PC-9 (cell line): ENCODE measurements around the gene KCNC3. TPM values are rescaled to one million over a fixed set of nuclear protein-coding genes. Genes with fewer than 3 reads are reported as not detected.

Experiments used
- BruUV-seq: library from RNA; stranded (reverse); fragments of 400-500 nt; replicated peaks from 2 replicates; lab custom pipeline; 2021; lab: Mats Ljungman, UMichigan
- CTCF ChIA-PET: fragments of 300-600 bp; sonication (Branson Sonifier 250); formaldehyde crosslinking; loops from one replicate; lab custom pipeline; 2022; ENCODE audit warnings: antibody characterized with exemption; lab: Charles Lee
- POLR2A ChIA-PET: fragments of 300-600 bp; sonication (Branson Sonifier 250); formaldehyde crosslinking; loops from one replicate; lab custom pipeline; 2022; ENCODE audit warnings: antibody characterized with exemption; ENCODE audit not compliant: unreplicated experiment; lab: Charles Lee
- DNase-seq, 2 experiments: peaks; one replicate each; pipeline versions ENCODE4 v3.0.0 to v3.0.0-alpha.2; 2015 to 2022; ENCODE audit warnings: mixed read lengths in 1 of 2
- H2AFZ ChIP-seq: fragments of 200-600 bp; sonication (generic); 2 replicates; pipeline ENCODE4 v1.8.1; 2017; ENCODE audit warnings: antibody characterized with exemption
- H3F3A ChIP-seq: fragments of 200-600 bp; sonication (generic); 2 replicates; pipeline ENCODE4 v1.8.1; 2017; ENCODE audit warnings: antibody characterized with exemption, mild to moderate bottlenecking, low read depth; ENCODE audit not compliant: insufficient read depth
- H3K27ac ChIP-seq: fragments of 200-600 bp; sonication (generic); 2 replicates; pipeline ENCODE4 v1.6.1; 2016; ENCODE audit warnings: mixed run types
- H3K27me3 ChIP-seq: fragments of 200-600 bp; sonication (generic); 2 replicates; pipeline ENCODE4 v1.6.1; 2016; ENCODE audit warnings: low read depth, mixed run types; ENCODE audit not compliant: insufficient read depth
- H3K36me3 ChIP-seq: fragments of 200-600 bp; sonication (generic); 2 replicates; pipeline ENCODE4 v1.6.1; 2016; ENCODE audit warnings: low read depth, mixed run types
- H3K4me1 ChIP-seq: fragments of 200-600 bp; sonication (generic); replicated peaks from 2 replicates; pipeline ENCODE4 v1.6.1; 2016; ENCODE audit warnings: mixed run types; ENCODE audit not compliant: insufficient read depth
- H3K4me2 ChIP-seq: fragments of 200-600 bp; sonication (generic); 2 replicates; pipeline ENCODE4 v1.6.1; 2017; ENCODE audit warnings: mixed run types
- H3K4me3 ChIP-seq: fragments of 200-600 bp; sonication (generic); 2 replicates; pipeline ENCODE4 v1.6.1; 2016; ENCODE audit warnings: mixed run types
- H3K79me2 ChIP-seq: fragments of 200-600 bp; sonication (generic); 2 replicates; pipeline ENCODE4 v1.6.1; 2017; ENCODE audit warnings: low read depth, mixed run types
- H3K9me2 ChIP-seq: fragments of 200-600 bp; sonication (generic); 2 replicates; pipeline ENCODE4 v1.8.1; 2017; ENCODE audit warnings: mild to moderate bottlenecking; ENCODE audit not compliant: insufficient read depth
- H3K9me3 ChIP-seq: fragments of 200-600 bp; sonication (generic); 2 replicates; pipeline ENCODE4 v1.8.1; 2016; ENCODE audit warnings: low read depth; ENCODE audit not compliant: insufficient read depth
- H4K20me1 ChIP-seq: fragments of 200-600 bp; sonication (generic); 2 replicates; pipeline ENCODE4 v1.8.1; 2017; ENCODE audit not compliant: insufficient read depth
- EZH2 ChIP-seq: fragments of 200-600 bp; sonication (generic); IDR thresholded peaks from 2 replicates; pipeline ENCODE4 v1.8.0; 2017; ENCODE audit warnings: antibody characterized with exemption, low read depth
- intact Hi-C: fragments of 100-400 bp; cut with micrococcal nuclease; formaldehyde crosslinking; loops from one replicate; pipeline ENCODE4 v1.10.0; 2022; ENCODE audit not compliant: unreplicated experiment
- total RNA-seq: library from RNA; stranded (reverse); gene quantifications from 2 replicates; pipeline ENCODE4 v1.2.3, GENCODE V29; 2021
- TF ChIP-seq, protein P1 (sequence below): fragments of 200-600 bp; sonication (generic); conservative IDR thresholded peaks from 2 replicates; pipeline ENCODE4 v1.6.1; 2017; ENCODE audit warnings: mixed run types, antibody characterized with exemption, mild to moderate bottlenecking, moderate library complexity

The KCNC3 gene
- total RNA-seq, 1 experiment from 2014 or later: 9.0 TPM

DNA sequence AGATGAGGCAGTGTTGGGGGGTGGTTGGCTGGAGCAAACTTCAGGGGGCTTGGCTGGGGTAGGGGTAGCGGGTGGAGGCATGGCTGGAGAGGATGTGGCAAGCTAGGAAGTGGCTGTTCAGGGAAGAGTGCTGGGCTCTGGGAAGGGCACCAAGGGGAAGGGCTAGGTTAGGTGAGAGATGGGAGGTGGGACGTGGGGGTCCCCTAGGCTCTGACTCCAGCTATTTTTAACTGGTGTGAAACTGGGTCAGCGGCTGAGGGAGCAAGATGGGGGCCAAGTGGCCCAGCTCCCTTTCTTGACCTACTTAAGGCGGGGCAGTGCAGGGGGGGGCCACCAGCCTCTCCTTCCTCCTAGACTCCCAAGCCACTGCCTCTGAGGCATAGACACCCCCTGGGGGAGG lies 7.3 kb downstream of the KCNC3 start:
- intact Hi-C loops: no loop called here
- no peak for DNase-seq
- no peak for TF ChIP-seq EZH2
- TF ChIP-seq, protein P1, sequence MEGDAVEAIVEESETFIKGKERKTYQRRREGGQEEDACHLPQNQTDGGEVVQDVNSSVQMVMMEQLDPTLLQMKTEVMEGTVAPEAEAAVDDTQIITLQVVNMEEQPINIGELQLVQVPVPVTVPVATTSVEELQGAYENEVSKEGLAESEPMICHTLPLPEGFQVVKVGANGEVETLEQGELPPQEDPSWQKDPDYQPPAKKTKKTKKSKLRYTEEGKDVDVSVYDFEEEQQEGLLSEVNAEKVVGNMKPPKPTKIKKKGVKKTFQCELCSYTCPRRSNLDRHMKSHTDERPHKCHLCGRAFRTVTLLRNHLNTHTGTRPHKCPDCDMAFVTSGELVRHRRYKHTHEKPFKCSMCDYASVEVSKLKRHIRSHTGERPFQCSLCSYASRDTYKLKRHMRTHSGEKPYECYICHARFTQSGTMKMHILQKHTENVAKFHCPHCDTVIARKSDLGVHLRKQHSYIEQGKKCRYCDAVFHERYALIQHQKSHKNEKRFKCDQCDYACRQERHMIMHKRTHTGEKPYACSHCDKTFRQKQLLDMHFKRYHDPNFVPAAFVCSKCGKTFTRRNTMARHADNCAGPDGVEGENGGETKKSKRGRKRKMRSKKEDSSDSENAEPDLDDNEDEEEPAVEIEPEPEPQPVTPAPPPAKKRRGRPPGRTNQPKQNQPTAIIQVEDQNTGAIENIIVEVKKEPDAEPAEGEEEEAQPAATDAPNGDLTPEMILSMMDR: no peak
- no peaks in the 10 kb centered on the region for H3K79me2 ChIP-seq
- POLR2A ChIA-PET: interaction anchor here (0.6 kb wide), 1 partner anchor 11 kb away, joined by 7 read pairs; no protein-coding TSS in a partner anchor
- peaks cover 18% of the 10 kb centered on the region for H4K20me1 ChIP-seq
- no TSS peak for BruUV-seq
- H3K9me2 ChIP-seq: no peaks in the 10 kb centered on the region
- no peak overlapping the region for H3K27ac ChIP-seq
- no peak overlapping the region for H3K4me2 ChIP-seq
- no peak overlapping the region for H2AFZ ChIP-seq
- H3K4me3 ChIP-seq: no peak overlapping the region
- no peaks in the 10 kb centered on the region for H3K9me3 ChIP-seq
- no peaks in the 10 kb centered on the region for H3K4me1 ChIP-seq
- peaks cover 27% of the 10 kb centered on the region for H3K27me3 ChIP-seq
- no peaks in the 10 kb centered on the region for H3K36me3 ChIP-seq
- CTCF ChIA-PET: no interaction called here
- H3F3A ChIP-seq: peaks cover 17% of the 10 kb centered on the region; the same call in 1 of the 2 replicates

DNA sequence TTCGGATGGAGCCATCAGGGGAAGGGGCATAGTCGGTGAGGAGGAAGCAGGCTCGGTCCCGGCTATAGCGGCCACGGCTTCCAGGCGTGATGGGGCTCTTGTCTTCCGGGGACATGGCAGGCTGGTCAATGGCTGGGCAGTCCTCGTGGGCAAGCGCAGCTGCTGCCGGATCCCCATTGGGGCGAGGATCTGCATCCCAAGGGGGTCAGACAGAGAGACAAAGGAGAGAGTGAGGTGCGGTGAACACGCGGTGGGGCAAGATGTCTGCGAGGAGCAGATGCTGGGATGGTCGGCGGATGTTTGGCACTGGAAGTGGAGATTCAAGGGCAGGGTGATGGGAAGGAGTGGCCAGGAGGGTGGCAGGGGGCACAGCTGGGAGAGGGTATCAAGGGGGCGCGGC lies 8.6 kb downstream of the KCNC3 start:
- Histone ChIP-seq H2AFZ (no peak overlapping the region), H3K9me2 (no peaks in the 10 kb centered on the region), H3K4me2 (no peak overlapping the region), H3F3A (peaks cover 8% of the 10 kb centered on the region; the same call in 1 of the 2 replicates), H3K36me3 (no peaks in the 10 kb centered on the region), H3K9me3 (no peaks in the 10 kb centered on the region), H3K27ac (no peak overlapping the region), H3K4me3 (no peak overlapping the region), H3K4me1 (no peaks in the 10 kb centered on the region), H3K27me3 (peaks cover 27% of the 10 kb centered on the region), H4K20me1 (peaks cover 11% of the 10 kb centered on the region), H3K79me2 (no peaks in the 10 kb centered on the region)
- DNase-seq: no peak
- intact Hi-C loops: no loop called here
- BruUV-seq: no TSS peak
- TF ChIP-seq, protein P1: no peak
- no peak for TF ChIP-seq EZH2
- POLR2A ChIA-PET: no interaction called here
- CTCF ChIA-PET: no interaction called here

DNA sequence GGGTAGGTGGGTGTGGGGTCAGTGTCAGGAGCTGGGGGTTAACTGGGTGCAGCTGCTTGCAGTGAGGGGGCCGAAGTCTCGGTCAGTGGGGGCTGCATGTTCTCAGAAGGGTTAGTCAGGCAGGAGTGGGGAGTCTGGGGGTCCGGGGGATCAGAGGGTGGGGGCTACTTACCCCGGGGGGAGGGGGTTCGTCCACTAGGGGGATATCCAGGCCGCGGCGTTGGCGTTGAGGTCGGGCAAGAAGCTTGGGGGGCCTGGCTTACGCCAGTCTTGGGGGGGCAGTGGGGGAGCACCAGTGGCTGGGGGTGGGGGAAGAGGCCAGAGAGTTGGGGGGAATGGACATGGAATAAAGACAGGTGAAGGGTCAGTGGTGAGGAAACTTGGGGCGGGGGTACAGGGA lies 9.1 kb downstream of the KCNC3 start:
- no peak for TF ChIP-seq EZH2
- TF ChIP-seq, protein P1: no peak
- no TSS peak for BruUV-seq
- Histone ChIP-seq H3K27ac (no peak overlapping the region), H3K36me3 (no peaks in the 10 kb centered on the region), H3K27me3 (peaks cover 27% of the 10 kb centered on the region), H2AFZ (no peak overlapping the region), H3K4me3 (no peak overlapping the region), H3F3A (peaks cover 5% of the 10 kb centered on the region; the same call in 1 of the 2 replicates), H3K9me3 (no peaks in the 10 kb centered on the region), H3K79me2 (no peaks in the 10 kb centered on the region), H3K9me2 (no peaks in the 10 kb centered on the region), H4K20me1 (peaks cover 8% of the 10 kb centered on the region), H3K4me2 (no peak overlapping the region), H3K4me1 (no peaks in the 10 kb centered on the region)
- CTCF ChIA-PET: no interaction called here
- intact Hi-C loops: no loop called here
- DNase-seq: no peak
- POLR2A ChIA-PET: no interaction called here
